H1 (cell line): ENCODE results near the gene RRP12. TPM values are rescaled to one million over a fixed set of nuclear protein-coding genes. Genes with fewer than 3 reads are reported as not detected.
A peak's percentile ranks its signal among the peaks of the same experiment; 100 is the strongest.

ENCODE experiments used
- KDM5A ChIP-seq: fragments of 200-600 bp; IDR thresholded peaks from 2 replicates; pipeline ENCODE4 v1.7.1; 2012; ENCODE audit warnings: mild to moderate bottlenecking, low read length, inconsistent platforms, mixed read lengths
- RAD21 ChIP-seq, 2 experiments: IDR thresholded peaks in 1 of 2; conservative IDR thresholded peaks in 1 of 2; 2 replicates each; pipeline ENCODE4 v1.6.1; 2011; ENCODE audit warnings: low read depth in 2 of 2, low read length in 2 of 2, improper control_type of control experiment in 1 of 2, inconsistent platforms in 1 of 2, mild to moderate bottlenecking in 1 of 2, moderate library complexity in 1 of 2
- SIN3A ChIP-seq, 2 experiments: IDR thresholded peaks in 1 of 2; conservative IDR thresholded peaks in 1 of 2; 2 replicates each; pipeline ENCODE4 v1.6.1; 2011 to 2012; ENCODE audit warnings: low read length in 2 of 2, improper control_type of control experiment in 1 of 2, low read depth in 1 of 2, mild to moderate bottlenecking in 1 of 2
- polyA plus RNA-seq, 7 experiments: library from polyadenylated mRNA; depleted of rRNA in 3 of 7; stranded (reverse) in 5 of 7; unstranded in 2 of 7; fragments of >200 nt in 5 of 7; fragments of 200-250 nt in 2 of 7; gene quantifications; 1 replicate in 5 of 7; 2 replicates in 1 of 7; 4 replicates in 1 of 7; pipeline versions ENCODE4 v1.2.1 to v1.2.3, GENCODE V29; 2011 to 2013; ENCODE audit warnings: missing spikeins in 2 of 7, mixed read lengths in 2 of 7
- total RNA-seq: library from RNA; stranded (reverse); fragmentation: NEBNext Ultra II Directional; extraction: Animal tissue kit (Norgen Biotek cat#: 25700); gene quantifications from 2 replicates; pipeline ENCODE4 v1.2.1, GENCODE V29; 2021

Gene RRP12
- total and polyA plus RNA-seq, 2 of the 8 experiments (the other 6 are each of a cell fraction or from before 2014, with no cell fraction given) = 21.0 to 65.8 TPM

DNA sequence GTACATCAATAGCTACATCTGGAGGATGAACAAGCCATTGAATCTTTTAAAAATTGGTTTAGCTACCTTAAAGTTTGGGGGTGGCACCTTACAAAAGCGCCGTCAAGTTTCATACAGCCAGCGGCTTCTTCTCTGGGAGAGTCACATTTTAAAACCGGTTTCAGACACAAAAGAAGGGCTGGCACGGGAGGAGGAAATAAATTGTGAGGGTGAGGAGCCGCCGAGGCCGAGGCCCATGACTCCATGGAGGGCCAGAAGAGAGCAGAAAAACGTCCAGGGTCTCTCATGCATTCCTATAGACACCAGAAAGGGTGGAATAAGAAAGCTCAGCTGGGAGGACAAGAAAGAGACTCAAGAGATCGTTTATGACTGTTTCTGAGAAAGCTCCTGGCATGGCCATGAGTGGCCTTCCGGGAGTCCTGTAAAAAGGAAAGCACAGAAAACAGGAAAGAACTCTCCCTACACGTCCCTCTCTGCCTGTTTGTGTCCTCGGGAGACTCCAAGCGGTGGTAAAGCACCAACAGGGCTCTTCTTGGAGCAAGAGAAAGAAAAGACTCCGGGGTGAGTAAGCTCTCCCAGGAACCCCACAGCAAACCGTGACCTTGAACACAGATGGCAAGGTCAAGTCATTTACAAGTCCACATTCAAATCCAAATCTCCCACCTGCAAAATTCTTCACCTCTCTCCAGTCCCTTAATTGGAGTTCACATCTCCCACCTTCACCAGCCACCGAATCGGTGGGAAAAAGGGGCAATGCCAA, 68.4 kb downstream of the RRP12 start (continued):
- peak; percentile 36 to 42; a peak in 3 of 4 replicates for TF ChIP-seq RAD21 (IDR thresholded peaks at IDR 0.05 in 1 of 2, conservative IDR thresholded peaks at IDR 0.05 in 1 of 2; ENCODE audit: low read depth in 2 of 2, low read length in 2 of 2)
- no peak for TF ChIP-seq KDM5A
- 0 out of 4 replicates have a peak, but pooled peaks of 1 of the 2 experiments have one; percentile 39 for TF ChIP-seq SIN3A (conservative IDR thresholded peaks at IDR 0.05 in 1 of 2, IDR thresholded peaks at IDR 0.05 in 1 of 2; ENCODE audit: low read depth in 1 of 2, low read length in 2 of 2)
